HG03139 (cell line): Measurements from ENCODE around the gene OST4.
A peak's percentile ranks its signal among the peaks of the same experiment; 100 is the strongest.
"Not testable (repeated sequence)": the region's sequence is repeated elsewhere in the genome, so short reads cannot be mapped to it uniquely, and the experiment has no call there.

ENCODE experiments used
- ATAC-seq: cut with Tn5 transposase; IDR thresholded peaks from one replicate; pipeline ENCODE4 v1.9.1; 2021; ENCODE audit not compliant: unreplicated experiment

OST4 gene

DNA sequence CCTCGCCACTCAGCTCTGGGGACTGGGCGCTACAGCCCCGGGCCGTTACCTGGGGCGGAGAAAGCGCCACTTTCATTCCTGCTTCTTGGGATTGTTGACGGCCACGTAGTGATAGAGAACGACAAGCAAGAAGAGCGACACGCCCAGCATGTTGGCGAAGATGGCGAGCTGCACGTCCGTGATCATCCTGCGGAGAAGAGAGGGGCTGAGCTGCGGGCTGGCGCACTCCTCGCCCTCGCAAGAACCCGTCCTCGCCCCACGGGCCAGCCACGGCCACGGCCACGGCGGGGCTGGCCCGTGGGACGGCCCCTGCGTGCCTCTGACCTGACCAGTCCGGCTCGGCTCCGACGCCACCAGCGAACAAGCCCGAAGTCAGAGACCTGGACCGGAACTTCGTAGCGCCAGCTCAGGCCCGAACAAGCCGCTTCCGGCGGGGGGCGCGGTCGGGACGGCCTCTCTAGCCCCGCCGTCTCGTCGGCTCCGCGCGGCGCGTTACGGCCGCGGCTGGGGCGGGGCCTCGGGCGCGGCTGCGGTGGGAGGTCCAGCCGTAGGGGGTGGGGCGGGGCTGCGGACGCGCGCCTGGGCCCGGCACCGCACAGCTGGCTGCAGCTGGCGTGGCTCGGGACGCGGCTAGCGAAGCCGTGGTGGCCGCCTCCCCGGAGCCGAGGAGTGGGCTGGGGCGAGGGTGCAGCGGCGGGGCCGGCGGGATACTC lies at the start of gene OST4:
Gene OST4 (minus strand): TSS at position 378 of the 713 bp plus-strand sequence.
- ATAC-seq, result peak; percentile 77

GRCh38 chr2:27119330-27119670 lies 47.8 kb upstream of the OST4 start:
- ATAC-seq, result not testable (repeated sequence)

- no peak for ATAC-seq
Measured at GRCh38 chr2:27118525-27119329, 47.3 kb upstream of the OST4 start, which contains the start of gene CGREF1. Gene CGREF1, minus strand, starts transcription at chr2:27119128. Its CDS starts 14,762 bp downstream, at chr2:27104366.

DNA sequence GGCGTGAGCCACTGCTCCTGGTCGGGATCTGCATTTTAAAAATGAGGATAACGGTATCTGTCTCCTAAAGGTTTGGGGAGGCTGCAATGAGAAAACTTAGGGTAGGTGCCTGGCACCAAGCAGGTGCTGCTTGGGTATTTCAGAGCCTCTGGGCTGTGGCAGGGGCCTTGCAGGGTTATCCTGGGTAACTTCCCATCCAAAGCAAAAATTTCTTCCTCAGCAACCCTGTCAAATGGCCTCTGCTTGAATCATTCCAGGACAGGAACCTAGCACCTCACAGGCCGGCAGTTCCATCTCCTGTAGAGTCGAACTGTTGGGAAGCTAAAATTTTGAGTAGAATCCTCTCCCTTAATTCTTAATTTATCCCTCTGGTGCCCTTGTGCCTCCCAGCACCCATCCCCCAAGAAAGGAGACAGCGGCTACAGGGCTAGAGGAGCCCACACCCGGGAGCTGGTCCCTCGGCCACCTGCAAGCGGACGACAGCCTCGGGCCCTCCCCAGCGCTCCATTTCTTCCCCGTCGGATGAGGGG lies 46.6 kb upstream of the OST4 start:
- ATAC-seq, result no peak

DNA sequence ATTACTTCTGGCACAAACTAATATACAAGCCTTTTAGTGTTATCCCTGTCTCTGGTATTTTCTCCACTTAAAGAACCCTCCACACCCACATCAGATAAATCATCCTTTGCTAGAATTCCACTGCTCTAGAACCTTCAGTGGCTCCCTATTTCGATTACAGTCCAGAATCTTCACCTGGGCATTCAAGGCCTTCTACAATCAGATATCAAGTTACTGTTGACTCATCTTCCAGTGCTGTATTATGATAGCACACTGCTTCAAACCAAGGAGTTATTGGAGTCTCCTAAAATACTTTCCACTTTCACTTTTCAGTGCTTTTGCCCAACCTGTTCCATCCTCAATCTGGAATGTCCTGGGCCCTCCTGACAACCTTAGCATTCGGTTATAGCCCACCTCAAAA lies 44.1 kb upstream of the OST4 start:
- no peak for ATAC-seq

GRCh38 chr2:27111392-27112078 lies 40.1 kb upstream of the OST4 start:
- ATAC-seq, result not testable (repeated sequence)

DNA sequence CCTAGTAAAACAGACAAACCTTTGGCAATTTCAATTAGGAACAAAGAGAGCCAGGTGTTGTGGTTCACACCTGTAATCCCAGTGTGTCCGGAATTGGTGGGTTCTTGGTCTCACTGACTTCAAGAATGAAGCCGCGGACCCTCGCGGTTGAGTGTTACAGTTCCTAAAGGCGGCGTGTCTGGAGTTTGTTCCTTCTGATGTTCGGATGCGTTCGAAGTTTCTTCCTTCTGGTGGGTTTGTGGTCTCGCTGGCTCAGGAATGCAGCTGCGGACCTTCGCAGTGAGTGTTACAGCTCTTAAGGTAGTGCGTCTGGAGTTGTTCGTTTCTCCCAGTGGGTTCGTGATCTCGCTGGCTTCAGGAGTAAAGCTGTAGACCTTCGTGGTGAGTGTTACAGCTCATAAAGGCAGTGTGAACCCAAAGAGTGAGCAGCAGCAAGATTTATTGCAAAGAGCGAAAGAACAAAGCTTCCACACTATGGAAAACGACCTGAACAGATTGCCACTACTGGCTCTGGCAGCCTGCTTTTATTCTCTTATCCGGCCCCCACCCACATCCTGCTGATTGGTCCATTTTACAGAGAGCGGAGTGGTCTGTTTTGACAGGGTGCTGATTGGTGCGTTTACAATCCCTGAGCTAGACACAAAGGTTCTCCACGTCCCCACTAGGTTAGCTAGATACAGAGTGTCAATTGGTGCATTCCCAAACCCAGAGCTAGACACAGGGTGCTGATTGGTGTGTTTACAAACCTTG lies 39.3 kb upstream of the OST4 start:
- ATAC-seq, result not testable (repeated sequence)

DNA sequence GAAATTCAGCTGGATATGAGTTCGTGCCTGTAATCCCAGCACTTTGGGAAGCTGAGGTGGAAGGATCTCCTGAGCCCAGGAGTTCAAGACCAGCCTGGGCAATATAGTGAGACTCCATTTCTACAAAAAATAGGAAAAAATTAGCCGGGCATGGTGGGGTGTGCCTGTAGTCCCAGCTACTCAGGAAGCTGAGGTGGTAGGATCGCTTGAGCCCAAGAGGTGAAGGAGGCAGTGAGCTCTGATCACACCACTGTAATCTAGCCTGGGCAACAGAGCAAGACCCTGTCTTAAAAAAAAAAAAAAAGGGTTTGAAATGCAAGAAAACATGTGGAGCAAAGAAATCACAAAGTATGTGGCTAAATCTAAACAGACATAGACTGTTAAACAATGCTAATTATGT lies 37.6 kb upstream of the OST4 start:
- no peak for ATAC-seq

- ATAC-seq, result no peak
Measured at GRCh38 chr2:27108221-27108620, 36.8 kb upstream of the OST4 start.

DNA sequence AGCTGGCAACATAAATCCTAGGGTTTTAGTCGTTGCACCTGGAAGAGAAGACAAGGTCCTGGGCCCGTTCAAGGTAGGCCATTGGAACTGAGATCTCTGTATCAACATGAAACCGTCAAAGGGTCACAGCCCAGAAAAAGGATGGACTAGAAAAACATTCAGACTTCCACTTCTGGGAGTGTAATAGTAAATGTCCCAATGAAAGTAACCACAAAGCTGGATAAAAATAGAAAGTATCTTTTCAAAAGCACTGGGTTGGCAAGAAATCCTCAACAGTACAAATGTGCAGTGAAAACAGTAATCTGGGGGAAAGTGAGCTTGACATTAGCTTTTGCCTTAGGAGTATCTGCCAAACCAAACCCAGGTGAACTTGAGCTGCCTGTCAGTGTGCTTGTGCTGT lies 34.5 kb upstream of the OST4 start:
- no peak for ATAC-seq

DNA sequence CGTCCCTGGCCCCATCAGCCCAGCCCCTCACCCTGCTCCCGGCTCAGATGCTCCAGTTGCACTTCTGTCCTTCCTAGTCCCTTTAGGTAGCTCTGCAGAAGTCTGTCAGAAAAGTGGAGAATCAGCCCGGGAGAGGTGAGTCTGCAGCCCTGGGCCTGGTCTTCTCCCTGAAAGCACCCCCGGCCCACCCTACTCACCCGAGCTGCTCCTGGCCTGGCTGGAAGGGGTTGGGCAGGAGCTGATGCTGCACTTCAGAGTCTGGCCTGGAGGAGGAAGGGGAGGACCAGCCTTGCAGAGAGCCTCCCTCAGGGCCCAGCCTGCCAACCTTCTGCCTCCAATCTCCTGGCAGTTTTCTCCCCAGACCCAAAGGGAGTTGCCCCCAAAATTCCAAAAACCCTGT lies 30.9 kb upstream of the OST4 start:
- ATAC-seq, result no peak

- no peak for ATAC-seq
Measured at GRCh38 chr2:27100036-27100435, 28.6 kb upstream of the OST4 start.

DNA sequence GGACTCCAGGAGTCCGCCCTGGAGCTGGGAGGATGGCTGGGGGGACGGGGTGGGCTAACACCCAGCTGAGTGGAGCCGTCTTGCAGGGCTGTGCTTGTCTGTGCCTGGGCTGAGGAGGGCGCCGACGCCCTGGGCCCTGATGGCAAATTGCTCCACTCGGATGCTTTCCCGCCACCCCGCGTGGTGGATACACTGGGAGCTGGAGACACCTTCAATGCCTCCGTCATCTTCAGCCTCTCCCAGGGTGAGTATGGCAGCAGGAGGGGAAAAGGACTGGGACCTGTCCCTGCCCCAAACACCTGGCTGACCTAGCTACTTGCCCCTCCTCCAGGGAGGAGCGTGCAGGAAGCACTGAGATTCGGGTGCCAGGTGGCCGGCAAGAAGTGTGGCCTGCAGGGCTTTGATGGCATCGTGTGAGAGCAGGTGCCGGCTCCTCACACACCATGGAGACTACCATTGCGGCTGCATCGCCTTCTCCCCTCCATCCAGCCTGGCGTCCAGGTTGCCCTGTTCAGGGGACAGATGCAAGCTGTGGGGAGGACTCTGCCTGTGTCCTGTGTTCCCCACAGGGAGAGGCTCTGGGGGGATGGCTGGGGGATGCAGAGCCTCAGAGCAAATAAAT lies 28.0 kb upstream of the OST4 start:
- no peak for ATAC-seq

GRCh38 chr2:27097341-27097740 lies 25.9 kb upstream of the OST4 start:
- no peak for ATAC-seq

DNA sequence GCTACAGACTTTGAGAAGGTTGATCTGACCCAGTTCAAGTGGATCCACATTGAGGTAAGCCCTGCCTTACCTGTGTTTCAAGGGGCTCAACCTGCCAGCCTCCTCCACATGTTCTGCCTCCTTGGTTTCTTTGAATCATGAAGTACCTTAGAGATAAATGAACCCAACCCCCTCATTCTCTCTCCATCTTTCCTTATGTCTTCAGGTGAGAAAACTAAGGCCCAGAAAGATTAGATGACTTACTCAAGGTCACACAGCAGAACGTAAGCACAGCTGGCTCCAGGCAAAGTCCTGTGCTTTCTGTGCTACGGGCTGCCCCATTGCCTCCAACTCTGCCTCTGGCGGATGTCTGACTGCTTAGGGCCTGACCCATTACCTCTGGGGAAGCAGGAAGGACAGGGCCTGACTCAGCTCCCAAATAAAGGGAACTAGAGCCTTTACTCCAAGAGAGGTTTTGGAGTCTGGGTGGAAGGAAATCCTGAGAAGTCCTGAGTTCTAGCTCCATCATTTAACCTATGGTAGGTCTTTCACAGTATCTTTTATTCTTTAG lies 25.4 kb upstream of the OST4 start:
- ATAC-seq, result no peak

DNA sequence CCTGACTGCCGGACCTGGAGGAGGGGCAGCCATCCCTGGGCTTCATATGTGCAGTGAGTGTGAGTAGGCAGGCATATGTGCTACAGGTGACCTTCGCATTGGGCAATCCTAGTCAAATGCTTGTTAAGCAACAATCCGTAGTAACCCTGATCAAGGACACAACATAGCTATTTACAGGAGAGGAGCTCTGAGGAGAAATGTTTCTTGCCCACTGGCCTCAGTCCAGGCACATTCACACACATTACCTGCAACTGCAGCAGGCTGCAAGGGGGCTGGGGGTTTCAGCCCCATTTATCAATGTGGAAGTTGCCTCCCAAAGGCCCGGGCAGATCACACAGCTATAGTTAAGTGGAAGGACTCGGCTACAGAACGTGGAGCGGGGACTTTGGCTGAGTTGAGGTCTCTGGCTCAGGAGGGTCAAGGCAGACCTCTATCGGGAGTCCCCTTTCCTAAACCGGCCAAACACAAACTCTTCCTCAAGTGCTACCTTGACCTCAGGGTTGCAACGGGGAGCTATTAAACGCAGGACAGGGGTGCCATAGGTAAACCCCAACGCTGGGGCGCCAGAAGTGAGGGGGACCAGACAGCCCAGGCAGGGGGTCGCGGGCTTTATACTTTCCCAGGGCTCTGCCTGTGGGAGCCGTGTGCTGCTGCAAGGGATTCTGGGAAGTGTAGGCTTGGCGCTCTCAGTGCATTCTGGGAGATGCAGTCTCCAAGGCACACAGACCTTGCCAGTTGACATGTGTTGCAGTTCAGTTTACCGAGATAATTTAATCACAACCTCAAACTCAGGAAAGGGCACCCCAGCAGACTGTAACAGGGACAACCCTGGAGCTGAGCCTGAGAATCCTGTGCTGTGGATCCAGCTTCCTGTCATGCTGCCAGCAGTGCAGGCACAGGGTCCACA lies 24.5 kb upstream of the OST4 start:
- no peak for ATAC-seq

- ATAC-seq, result no peak
Measured at GRCh38 chr2:27095427-27095744, 23.9 kb upstream of the OST4 start.

GRCh38 chr2:27094353-27094984 lies 23.0 kb upstream of the OST4 start:
- ATAC-seq, result no peak
